Fibroblast of pulmonary artery (primary cell): ENCODE results near the gene RPS27.
"Not testable (repeated sequence)": the region's sequence is repeated elsewhere in the genome, so short reads cannot be mapped to it uniquely, and the experiment has no call there.

ENCODE experiments used
- DNase-seq: peaks from one replicate; pipeline ENCODE4 v3.0.0-alpha.2; 2010; ENCODE audit warnings: low read depth
- H3K4me3 ChIP-seq: replicated peaks from 2 replicates; pipeline ENCODE4 v1.5.1; 2011; ENCODE audit warnings: low read depth, mild to moderate bottlenecking, control low read depth, low read length, moderate library complexity
- CTCF ChIP-seq: IDR thresholded peaks from 2 replicates; pipeline ENCODE4 v1.5.1; 2011; ENCODE audit warnings: mild to moderate bottlenecking, control low read depth, low read length, inconsistent platforms; ENCODE audit errors: missing control alignments

RPS27 gene

GRCh38 chr1:153987621-153988020 lies 2.9 kb upstream of the RPS27 start:
- no peak for DNase-seq
- no peak overlapping the region for H3K4me3 ChIP-seq
- TF ChIP-seq CTCF: no peak

GRCh38 chr1:153991151-153991630 lies 629 bp downstream of the RPS27 start:
- peak overlapping the region; percentile 84 for H3K4me3 ChIP-seq
- TF ChIP-seq CTCF: no peak
- DNase-seq: no peak

DNA sequence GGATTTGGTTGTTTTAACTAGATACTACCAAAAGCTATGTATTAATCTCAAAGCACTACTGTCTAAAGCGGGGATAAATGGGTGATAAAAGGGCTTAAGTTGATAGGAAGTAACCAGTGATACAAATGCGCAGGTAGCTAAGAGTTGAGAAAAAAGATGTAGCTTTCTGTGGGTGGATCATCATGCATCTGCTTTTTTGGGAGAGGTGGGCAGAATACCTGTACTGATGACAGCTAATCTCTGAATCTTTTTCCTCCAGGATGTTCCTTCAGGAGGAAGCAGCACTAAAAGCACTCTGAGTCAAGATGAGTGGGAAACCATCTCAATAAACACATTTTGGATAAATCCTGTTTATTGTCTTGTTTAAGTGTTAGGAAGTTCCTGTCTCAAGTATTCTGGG lies 1.2 kb downstream of the RPS27 start:
- TF ChIP-seq CTCF: no peak
- no peak for DNase-seq
- H3K4me3 ChIP-seq: peak overlapping the region; percentile 84

- H3K4me3 ChIP-seq: no peak overlapping the region
- TF ChIP-seq CTCF: no peak
- DNase-seq: no peak
These were observed 4.6 kb downstream of the RPS27 start for GRCh38 chr1:153995202-153995601.

- TF ChIP-seq CTCF: no peak
- DNase-seq: no peak
These were observed 5.1 kb downstream of the RPS27 start for GRCh38 chr1:153995640-153996039.

DNA sequence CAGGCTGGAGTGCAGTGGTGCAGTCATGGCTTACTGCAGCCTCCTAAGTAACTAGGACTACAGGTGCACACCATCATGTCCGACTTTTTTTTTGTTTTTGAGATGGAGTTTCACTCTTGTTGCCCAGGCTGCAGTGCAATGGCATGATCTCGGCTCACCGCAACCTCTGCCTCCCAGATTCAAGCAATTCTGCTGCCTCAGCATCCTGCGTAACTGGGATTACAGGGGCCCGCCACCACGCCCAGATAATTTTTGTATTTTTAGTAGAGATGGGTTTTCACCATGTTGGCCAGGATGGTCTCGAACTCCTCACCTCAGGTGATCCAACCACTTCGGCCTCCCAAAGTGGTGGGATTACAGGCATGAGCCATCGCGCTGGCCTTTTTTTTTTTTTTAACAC lies 6.3 kb downstream of the RPS27 start:
- not testable (repeated sequence) for DNase-seq, H3K4me3 ChIP-seq

More at GRCh38 chr1:153995640-153996039, 5.1 kb downstream of the RPS27 start:
- H3K4me3 ChIP-seq: no peak overlapping the region

- no peak for TF ChIP-seq CTCF
- DNase-seq: no peak
- H3K4me3 ChIP-seq: no peak overlapping the region
These were observed 9.9 kb downstream of the RPS27 start for GRCh38 chr1:154000420-154000819.
